ENCODE data around the gene KLHL22.

The KLHL22 gene

DNA sequence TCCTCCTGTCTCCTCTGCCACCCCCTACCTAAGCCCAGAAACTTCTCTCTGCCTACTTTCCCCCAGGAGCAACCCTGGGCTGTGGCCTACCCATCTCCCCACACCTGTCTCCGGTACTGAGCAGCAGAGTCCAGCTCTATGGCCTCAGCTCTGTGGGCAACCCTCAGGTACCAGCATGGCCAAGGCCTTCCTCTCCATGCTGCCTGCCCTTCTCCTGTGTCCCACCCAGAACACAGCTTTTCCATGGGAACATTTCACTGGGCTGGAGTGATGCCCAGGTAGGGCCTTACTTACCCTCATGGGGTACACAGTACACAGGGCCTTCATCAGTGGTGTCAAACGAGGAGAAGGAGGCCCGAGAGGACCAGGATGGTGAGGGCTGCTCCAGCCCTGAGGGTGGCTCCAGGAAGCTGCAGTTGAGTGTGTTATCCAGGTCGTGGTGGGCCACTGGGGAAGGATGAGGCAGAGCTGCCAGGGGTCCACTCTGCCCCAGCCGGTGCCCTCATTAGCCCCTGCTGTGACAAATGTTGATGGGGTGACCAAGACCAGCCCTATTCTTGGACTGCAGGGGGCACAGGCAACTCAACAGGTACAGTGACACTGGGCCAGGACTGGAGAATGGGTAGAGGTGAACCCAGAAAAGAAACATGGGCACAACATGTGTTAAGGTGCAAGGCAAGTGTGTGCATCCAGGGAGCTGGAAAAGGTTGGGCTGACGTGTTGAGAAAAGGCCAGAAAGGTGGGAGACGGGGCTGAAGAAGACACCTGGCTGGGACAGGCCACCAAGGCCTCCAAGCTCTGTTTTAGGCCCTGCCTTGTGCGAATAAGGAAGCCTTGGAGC lies 68.3 kb downstream of the KLHL22 start:
- H3K4me3 ChIP-seq (ENCODE audit: low read depth in 1 of 2, low read length in 1 of 2) = no peak overlapping the region
- TF ChIP-seq, protein P1, sequence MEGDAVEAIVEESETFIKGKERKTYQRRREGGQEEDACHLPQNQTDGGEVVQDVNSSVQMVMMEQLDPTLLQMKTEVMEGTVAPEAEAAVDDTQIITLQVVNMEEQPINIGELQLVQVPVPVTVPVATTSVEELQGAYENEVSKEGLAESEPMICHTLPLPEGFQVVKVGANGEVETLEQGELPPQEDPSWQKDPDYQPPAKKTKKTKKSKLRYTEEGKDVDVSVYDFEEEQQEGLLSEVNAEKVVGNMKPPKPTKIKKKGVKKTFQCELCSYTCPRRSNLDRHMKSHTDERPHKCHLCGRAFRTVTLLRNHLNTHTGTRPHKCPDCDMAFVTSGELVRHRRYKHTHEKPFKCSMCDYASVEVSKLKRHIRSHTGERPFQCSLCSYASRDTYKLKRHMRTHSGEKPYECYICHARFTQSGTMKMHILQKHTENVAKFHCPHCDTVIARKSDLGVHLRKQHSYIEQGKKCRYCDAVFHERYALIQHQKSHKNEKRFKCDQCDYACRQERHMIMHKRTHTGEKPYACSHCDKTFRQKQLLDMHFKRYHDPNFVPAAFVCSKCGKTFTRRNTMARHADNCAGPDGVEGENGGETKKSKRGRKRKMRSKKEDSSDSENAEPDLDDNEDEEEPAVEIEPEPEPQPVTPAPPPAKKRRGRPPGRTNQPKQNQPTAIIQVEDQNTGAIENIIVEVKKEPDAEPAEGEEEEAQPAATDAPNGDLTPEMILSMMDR (IDR thresholded peaks at IDR 0.05) = no peak
- no peaks in the 10 kb centered on the region for H3K36me3 ChIP-seq
- H3K27ac ChIP-seq = no peak overlapping the region
- H3K4me1 ChIP-seq (ENCODE audit: control insufficient read depth in 1 of 2, insufficient read depth in 1 of 2, low read depth in 1 of 2, low read length in 1 of 2) = peaks cover 31 to 38% of the 10 kb centered on the region in 2 experiments
- H3K27me3 ChIP-seq = peaks cover 100% of the 10 kb centered on the region
- no peaks in the 10 kb centered on the region for H3K9me3 ChIP-seq

DNA sequence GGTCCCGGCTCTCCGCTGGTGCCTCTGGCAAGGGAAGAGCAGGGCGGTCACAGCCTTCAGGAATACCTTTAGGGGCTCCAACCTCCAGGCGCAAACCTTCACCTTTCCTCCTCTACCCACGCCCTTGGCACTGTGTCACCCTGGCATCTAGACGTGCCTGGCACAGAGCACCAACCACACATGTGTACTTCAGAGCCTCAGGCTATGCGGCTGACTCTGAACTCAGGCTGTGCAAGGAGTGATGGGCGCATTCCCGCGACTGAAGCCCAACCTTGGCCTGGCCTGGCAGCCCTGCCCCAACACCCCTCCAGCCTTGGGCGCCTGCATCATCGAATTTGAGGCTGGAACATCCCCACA lies 69.4 kb downstream of the KLHL22 start:
- no peak overlapping the region for H3K27ac ChIP-seq
- no peak overlapping the region for H3K4me3 ChIP-seq (ENCODE audit: low read depth in 1 of 2, low read length in 1 of 2)
- no peaks in the 10 kb centered on the region for H3K36me3 ChIP-seq
- TF ChIP-seq, protein P1 (IDR thresholded peaks at IDR 0.05) = no peak
- peaks cover 99% of the 10 kb centered on the region for H3K27me3 ChIP-seq
- no peaks in the 10 kb centered on the region for H3K9me3 ChIP-seq
- H3K4me1 ChIP-seq (ENCODE audit: control insufficient read depth in 1 of 2, insufficient read depth in 1 of 2, low read depth in 1 of 2, low read length in 1 of 2) = peaks cover 29 to 32% of the 10 kb centered on the region in 2 experiments

DNA sequence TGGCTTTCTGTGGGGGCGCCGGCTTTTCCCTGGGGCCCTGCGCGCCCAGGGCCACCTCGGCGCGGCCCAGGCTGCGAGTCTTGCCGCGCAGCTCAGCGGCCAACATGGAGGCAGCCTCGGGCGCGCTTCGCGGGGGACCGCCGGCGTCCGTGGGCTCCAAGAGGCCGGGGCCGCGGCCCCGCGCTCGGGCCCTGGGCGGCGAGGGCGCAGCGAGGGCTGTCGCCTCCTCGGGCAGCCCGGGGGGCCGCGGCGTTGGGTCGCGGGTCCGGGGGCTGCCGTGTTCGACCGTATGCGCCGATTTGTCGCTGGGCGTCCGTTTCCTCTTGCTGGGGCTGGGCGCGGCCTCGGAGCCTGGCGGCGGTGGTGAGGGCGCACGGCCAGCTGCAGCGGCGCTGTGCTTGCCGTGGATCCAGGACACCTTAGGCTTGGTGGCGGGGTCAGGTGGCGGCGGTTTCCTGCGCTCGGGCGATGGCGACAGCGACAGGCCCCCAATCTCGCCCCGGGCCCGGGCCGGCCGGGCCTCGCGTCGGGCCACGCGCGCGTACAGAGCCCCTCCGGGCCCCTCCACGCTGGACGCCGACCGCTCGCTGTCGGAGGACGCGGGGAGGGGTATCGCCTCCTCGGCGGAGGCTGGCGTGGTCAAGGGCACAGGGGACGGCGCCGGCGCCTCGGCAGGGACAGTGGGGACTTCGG lies 69.9 kb downstream of the KLHL22 start:
- Histone ChIP-seq H3K4me3 (ENCODE audit: low read depth in 1 of 2, low read length in 1 of 2) (no peak overlapping the region), H3K36me3 (no peaks in the 10 kb centered on the region), H3K4me1 (ENCODE audit: control insufficient read depth in 1 of 2, insufficient read depth in 1 of 2, low read depth in 1 of 2, low read length in 1 of 2) (peaks cover 23 to 27% of the 10 kb centered on the region in 2 experiments), H3K27ac (no peak overlapping the region), H3K9me3 (no peaks in the 10 kb centered on the region), H3K27me3 (peaks cover 97% of the 10 kb centered on the region)
- TF ChIP-seq, protein P1 (IDR thresholded peaks at IDR 0.05) = no peak

DNA sequence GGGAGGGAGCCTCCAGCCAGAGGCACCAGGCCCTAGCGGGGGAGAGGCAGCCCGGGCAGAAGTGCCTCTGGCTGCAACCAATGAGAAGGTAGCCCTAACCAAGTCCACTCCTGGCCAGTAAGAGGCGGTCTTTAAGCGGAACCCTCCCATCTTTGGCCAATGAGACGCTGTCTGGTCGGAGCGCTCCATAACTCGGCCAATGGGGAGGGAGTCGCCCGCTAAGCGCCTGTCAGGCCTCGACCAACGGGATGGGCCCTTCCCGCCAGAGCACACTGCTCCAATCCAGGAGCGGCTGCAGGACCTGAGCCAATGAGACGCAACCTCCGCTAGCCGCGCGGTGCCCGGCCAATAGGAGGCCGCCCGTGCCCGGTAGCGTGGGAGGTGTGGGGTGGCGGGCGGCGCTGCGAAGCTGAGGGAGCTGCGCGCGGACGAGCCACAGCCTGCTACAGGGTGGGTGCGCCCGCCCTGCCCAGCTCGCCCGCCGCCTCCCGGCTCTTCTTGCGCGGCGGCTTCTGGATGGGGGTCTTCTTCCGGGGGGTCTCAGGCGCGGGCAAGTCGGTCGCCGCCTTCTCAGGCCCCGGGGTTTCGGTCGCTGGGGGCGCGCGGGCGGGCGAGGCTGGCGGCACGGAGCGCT lies 70.5 kb downstream of the KLHL22 start:
- TF ChIP-seq, protein P1 (IDR thresholded peaks at IDR 0.05) = no peak
- Histone ChIP-seq H3K27me3 (peaks cover 97% of the 10 kb centered on the region), H3K4me1 (ENCODE audit: control insufficient read depth in 1 of 2, insufficient read depth in 1 of 2, low read depth in 1 of 2, low read length in 1 of 2) (peaks cover 17 to 20% of the 10 kb centered on the region in 2 experiments), H3K36me3 (no peaks in the 10 kb centered on the region), H3K4me3 (ENCODE audit: low read depth in 1 of 2, low read length in 1 of 2) (no peak overlapping the region), H3K27ac (no peak overlapping the region), H3K9me3 (no peaks in the 10 kb centered on the region)

DNA sequence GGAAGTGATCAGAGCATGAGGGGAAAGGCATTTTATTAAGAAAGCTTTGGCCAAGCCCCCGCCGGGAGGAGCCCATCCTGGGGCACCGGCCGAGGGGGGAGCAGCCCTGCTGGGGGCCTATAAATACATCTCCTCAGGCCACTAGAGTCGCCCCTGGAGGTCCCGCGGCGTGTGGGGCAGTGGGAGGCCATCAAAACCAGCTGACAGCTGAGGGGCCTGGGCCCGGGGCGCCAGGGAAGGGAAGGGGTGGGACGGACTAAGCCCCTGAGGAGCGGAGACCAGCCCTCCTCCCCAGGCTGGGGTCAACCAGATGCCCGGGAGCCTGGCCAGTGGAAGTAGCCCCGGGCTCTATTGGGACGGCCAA lies 71.0 kb downstream of the KLHL22 start:
- Histone ChIP-seq H3K4me3 (ENCODE audit: low read depth in 1 of 2, low read length in 1 of 2) (no peak overlapping the region), H3K27ac (no peak overlapping the region), H3K36me3 (no peaks in the 10 kb centered on the region), H3K27me3 (peaks cover 92% of the 10 kb centered on the region), H3K9me3 (no peaks in the 10 kb centered on the region), H3K4me1 (ENCODE audit: control insufficient read depth in 1 of 2, insufficient read depth in 1 of 2, low read depth in 1 of 2, low read length in 1 of 2) (peaks cover 12 to 15% of the 10 kb centered on the region in 2 experiments)
- TF ChIP-seq, protein P1 (IDR thresholded peaks at IDR 0.05) = no peak
